ENCODE results near the gene TXNL4B. TPM values are rescaled to one million over a fixed set of nuclear protein-coding genes. Genes with fewer than 3 reads are reported as not detected.
A peak's percentile ranks its signal among the peaks of the same experiment; 100 is the strongest.

TXNL4B gene
- total and polyA plus RNA-seq, 9 of the 15 experiments (the other 6 are each of a cell fraction or from before 2014, with no cell fraction given), result 11.9 to 38.0 (median 22.3) TPM

- TF ChIP-seq MED1 (CRISPR knock-in tag; IDR thresholded peaks at IDR 0.05; ENCODE audit: borderline replicate concordance) (no peak), TBL1XR1 (IDR thresholded peaks at IDR 0.05; ENCODE audit: low read length in 2 of 2) (no peak), TRIM28 (IDR thresholded peaks at IDR 0.05) (peak; percentile 68; the same call in 1 of the 2 replicates), ZBTB5 (IDR thresholded peaks at IDR 0.05) (no peak), SMARCA5 (IDR thresholded peaks at IDR 0.05) (no peak)
Observed at GRCh38 chr16:72049110-72049509, 44.3 kb downstream of the TXNL4B start (continued).

GRCh38 chr16:72044825-72045359 lies 48.5 kb downstream of the TXNL4B start:
- ATAC-seq, result no peak
- no peaks in the 10 kb centered on the region; a peak in 2 of 5 replicates for H3K27me3 ChIP-seq (ENCODE audit: control insufficient read depth in 2 of 2, insufficient read depth in 2 of 2, low read length in 2 of 2)
- no peak overlapping the region for H3K27ac ChIP-seq (ENCODE audit: extremely low read depth, low read depth, low read length)
- H3K4me3 ChIP-seq, result no peak overlapping the region
- in situ Hi-C loops (cut with MboI) (no loop called here), intact Hi-C loops (cut with micrococcal nuclease) (no loop called here)
- H4K20me1 ChIP-seq (replicated peaks; ENCODE audit: control insufficient read depth, insufficient read depth, low read length), result no peaks in the 10 kb centered on the region
- H3K9me1 ChIP-seq (ENCODE audit: control insufficient read depth, insufficient read depth, low read length), result no peaks in the 10 kb centered on the region
- no TSS peak for BruUV-seq (replicated peaks)
- no peaks in the 10 kb centered on the region for H3K79me2 ChIP-seq (ENCODE audit: control insufficient read depth, insufficient read depth, low read length)
- no peak overlapping the region for H2AFZ ChIP-seq (ENCODE audit: low read depth, low read length)
- FAIRE-seq, result no peak
- DNase-seq (ENCODE audit: extremely low read depth in 1 of 4, low spot score in 3 of 4), result no peak
- H3K36me3 ChIP-seq (ENCODE audit: control insufficient read depth, insufficient read depth, low read length), result no peaks in the 10 kb centered on the region
- ChIA-PET POLR2A (no interaction called here), CTCF (ENCODE audit: low intra/inter-chr PET ratio) (no interaction called here)
- no peak overlapping the region for H3K9ac ChIP-seq (ENCODE audit: insufficient read depth in 1 of 2, low read depth in 2 of 2, low read length in 2 of 2)
- no peaks in the 10 kb centered on the region for H3K9me3 ChIP-seq (replicated peaks; ENCODE audit: control insufficient read depth, insufficient read depth, low read depth, low read length)
- H3K4me1 ChIP-seq (replicated peaks in 1 of 2; ENCODE audit: control insufficient read depth in 2 of 2, insufficient read depth in 2 of 2, low read length in 2 of 2), result no peaks in the 10 kb centered on the region; a peak in 2 of 5 replicates
- H3K4me2 ChIP-seq (ENCODE audit: insufficient read depth, low read length), result no peak overlapping the region
- 0% methylated on average over 2 of the region's 2 CpGs for WGBS (ENCODE audit: insufficient coverage, low coverage, missing lambda C conversion rate)
- no peak for TF ChIP-seq RUNX1 (IDR thresholded peaks at IDR 0.05; ENCODE audit: low read depth)
- no peak for TF ChIP-seq PML (IDR thresholded peaks at IDR 0.05; ENCODE audit: low read length)
- no peak for TF ChIP-seq PREB (CRISPR knock-in tag; IDR thresholded peaks at IDR 0.05)
- TF ChIP-seq ZNF184 (CRISPR knock-in tag; IDR thresholded peaks at IDR 0.05), result no peak
- TF ChIP-seq ZNF75A (CRISPR knock-in tag; IDR thresholded peaks at IDR 0.05), result no peak
- no peak for TF ChIP-seq PKNOX1 (IDR thresholded peaks at IDR 0.05)
- no peak for TF ChIP-seq ZNF324 (CRISPR knock-in tag; IDR thresholded peaks at IDR 0.05)
- no peak for TF ChIP-seq STAG1 (CRISPR knock-in tag; IDR thresholded peaks at IDR 0.05; ENCODE audit: borderline replicate concordance)
- no peak for TF ChIP-seq GATAD2A (IDR thresholded peaks at IDR 0.05)
- TF ChIP-seq TCF15 (CRISPR knock-in tag; IDR thresholded peaks at IDR 0.05), result no peak
- TF ChIP-seq ETS2 (tag; IDR thresholded peaks at IDR 0.05; ENCODE audit: borderline replicate concordance, poor library complexity, severe bottlenecking), result no peak
- TF ChIP-seq TSC22D4 (tag; IDR thresholded peaks at IDR 0.05), result no peak
- TF ChIP-seq MTF1 (CRISPR knock-in tag; IDR thresholded peaks at IDR 0.05; ENCODE audit: borderline replicate concordance), result no peak
- TF ChIP-seq ZNF347 (CRISPR knock-in tag; IDR thresholded peaks at IDR 0.05; ENCODE audit: low read depth), result no peak
- TF ChIP-seq ETV1 (tag; conservative IDR thresholded peaks at IDR 0.05; ENCODE audit: low read depth), result no peak
